Body of pancreas (tissue), 4 donors: ENCODE measurements around the gene FRMPD2.

Source experiments
- CTCF ChIP-seq, 7 experiments: fragments of 450-650 bp in 4 of 7; fragments of 200-600 bp in 3 of 7; sonication (generic) in 3 of 7; IDR thresholded peaks; one replicate each; pipeline ENCODE4 v1.5.1; 2016 to 2019; ENCODE audit warnings: antibody characterized with exemption in 7 of 7
- POLR2A ChIP-seq, 3 donors: fragments of 450-650 bp; IDR thresholded peaks; one replicate each; pipeline ENCODE4 v1.6.1; 2016; ENCODE audit warnings: antibody characterized with exemption in 3 of 3, mild to moderate bottlenecking in 2 of 3

GRCh38 chr10:48307711-48308018 is 33.2 kb upstream of the FRMPD2 start:
- no peak for TF ChIP-seq CTCF (IDR thresholded peaks at IDR 0.05)
- TF ChIP-seq POLR2A (IDR thresholded peaks at IDR 0.05) = no peak
